Transverse colon (tissue), 4 donors: ENCODE data around the gene ULBP3. TPM values are rescaled to one million over a fixed set of nuclear protein-coding genes. Genes with fewer than 3 reads are reported as not detected.

Source experiments
- DNase-seq: peaks from one replicate; pipeline ENCODE4 v3.0.0-alpha.2; 2019
- H3K27ac ChIP-seq, 4 donors: fragments of 200-600 bp; sonication (generic); 2 replicates each; pipeline ENCODE4 v1.5.1; 2016 to 2018; ENCODE audit warnings: inconsistent platforms in 4 of 4
- H3K27me3 ChIP-seq: fragments of 200-600 bp; sonication (generic); 2 replicates; pipeline ENCODE4 v1.5.1; 2017; ENCODE audit warnings: inconsistent platforms
- H3K36me3 ChIP-seq, 4 donors: fragments of 200-600 bp; sonication (generic); 2 replicates each; pipeline ENCODE4 v1.5.1; 2017 to 2019; ENCODE audit warnings: inconsistent platforms in 4 of 4
- H3K4me1 ChIP-seq, 4 donors: fragments of 200-600 bp; sonication (generic); 2 replicates each; pipeline ENCODE4 v1.5.1; 2017 to 2020; ENCODE audit warnings: inconsistent platforms in 4 of 4
- H3K4me3 ChIP-seq, 4 donors: fragments of 200-600 bp; sonication (generic); 1 replicate in 1 of 4; 2 replicates in 3 of 4; pipeline versions ENCODE4 v1.5.1 to v1.6.1; 2017 to 2019; ENCODE audit warnings: inconsistent platforms in 4 of 4
- H3K9me3 ChIP-seq, 2 donors: fragments of 200-600 bp; sonication (generic); 2 replicates each; pipeline ENCODE4 v1.5.1; 2017 to 2019; ENCODE audit warnings: inconsistent platforms in 2 of 2
- EP300 ChIP-seq: sonication (generic); formaldehyde crosslinking; IDR thresholded peaks from one replicate; pipeline ENCODE4 v1.6.1; 2017; ENCODE audit warnings: antibody characterized with exemption, low read depth
- POLR2A ChIP-seq: fragments of 450-650 bp; IDR thresholded peaks from one replicate; pipeline ENCODE4 v1.6.1; 2016; ENCODE audit warnings: antibody characterized with exemption, mild to moderate bottlenecking, moderate library complexity
- POLR2AphosphoS5 ChIP-seq, 3 donors: sonication (generic); formaldehyde crosslinking; IDR thresholded peaks; one replicate each; pipeline ENCODE4 v1.6.1; 2016; ENCODE audit warnings: antibody characterized with exemption in 3 of 3
- WGBS, 2 donors: methylation state at CpG; one replicate each; pipeline ENCODE4 v1.1.5; 2018; ENCODE audit warnings: low coverage in 1 of 2; 5-methylcytosine and 5-hydroxymethylcytosine counted together
- in situ Hi-C, 4 donors: fragments of 200-750 bp; cut with MboI; loops; one replicate each; pipeline versions ENCODE4 v1.15.0 to v1.15.1; 2017; ENCODE audit warnings: low sequenced_read_pairs in 3 of 4, low pct_ligation_motif_present in 1 of 4, low pct_unique_long_range_greater_than_20kb in 1 of 4
- intact Hi-C: fragments of 100-400 bp; cut with DNase I; formaldehyde crosslinking; loops from one replicate; pipeline ENCODE4 v1.15.1; 2023; ENCODE audit warnings: low total_unique reads
- total RNA-seq, 4 donors: library from RNA; depleted of rRNA; stranded (reverse); fragments of >200 nt; gene quantifications; one replicate each; pipeline ENCODE4 v1.1.0, GENCODE V29; 2016
- TF ChIP-seq, protein P1 (sequence below), 5 experiments: fragments of 200-600 bp in 3 of 5; fragments of 450-650 bp in 2 of 5; sonication (generic) in 3 of 5; IDR thresholded peaks; 1 replicate in 2 of 5; 2 replicates in 3 of 5; pipeline ENCODE4 v1.5.1; 2016 to 2017; ENCODE audit warnings: antibody characterized with exemption in 5 of 5, inconsistent platforms in 3 of 5, mild to moderate bottlenecking in 2 of 5, moderate library complexity in 1 of 5

ULBP3 gene
- total RNA-seq, 4 donors from 2014 or later: 0.79 to 2.0 TPM; not detected in 2

DNA sequence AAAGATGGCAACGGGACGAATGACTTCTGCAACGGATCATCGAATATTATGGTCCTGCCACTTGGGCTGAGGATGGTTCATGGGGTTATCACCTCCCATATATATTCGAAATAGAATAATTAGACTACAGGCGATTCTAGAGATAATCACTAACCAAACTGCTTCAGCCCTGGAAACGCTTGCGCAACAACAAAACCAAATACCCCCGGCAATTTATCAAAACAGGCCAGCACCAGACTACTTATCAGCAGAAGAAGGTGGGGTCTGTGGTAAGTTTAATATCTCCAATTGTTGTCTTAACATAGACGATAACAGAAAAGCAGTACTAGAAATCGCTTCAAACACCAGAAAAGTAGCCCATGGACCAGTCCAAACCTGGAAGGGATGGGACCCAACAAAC lies 31.0 kb upstream of the ULBP3 start:
- Histone ChIP-seq H3K36me3 (no peaks in the 10 kb centered on the region), H3K27ac (no peak overlapping the region), H3K9me3 (no peaks in the 10 kb centered on the region), H3K4me3 (no peak overlapping the region), H3K4me1 (no peaks in the 10 kb centered on the region), H3K27me3 (peaks cover 8% of the 10 kb centered on the region)
- WGBS, 2 donors: 94 to 95% methylated on average over 10 to 11 of the region's 11 CpGs
- intact Hi-C loops: no loop called here
- DNase-seq: no peak
- in situ Hi-C loops: loop anchor here in 2 of 4 donors (25.0 kb wide), 1 partner anchor 712 kb away; no protein-coding TSS in a partner anchor
- TF ChIP-seq EP300 (no peak), POLR2A (no peak)
- TF ChIP-seq, protein P1, sequence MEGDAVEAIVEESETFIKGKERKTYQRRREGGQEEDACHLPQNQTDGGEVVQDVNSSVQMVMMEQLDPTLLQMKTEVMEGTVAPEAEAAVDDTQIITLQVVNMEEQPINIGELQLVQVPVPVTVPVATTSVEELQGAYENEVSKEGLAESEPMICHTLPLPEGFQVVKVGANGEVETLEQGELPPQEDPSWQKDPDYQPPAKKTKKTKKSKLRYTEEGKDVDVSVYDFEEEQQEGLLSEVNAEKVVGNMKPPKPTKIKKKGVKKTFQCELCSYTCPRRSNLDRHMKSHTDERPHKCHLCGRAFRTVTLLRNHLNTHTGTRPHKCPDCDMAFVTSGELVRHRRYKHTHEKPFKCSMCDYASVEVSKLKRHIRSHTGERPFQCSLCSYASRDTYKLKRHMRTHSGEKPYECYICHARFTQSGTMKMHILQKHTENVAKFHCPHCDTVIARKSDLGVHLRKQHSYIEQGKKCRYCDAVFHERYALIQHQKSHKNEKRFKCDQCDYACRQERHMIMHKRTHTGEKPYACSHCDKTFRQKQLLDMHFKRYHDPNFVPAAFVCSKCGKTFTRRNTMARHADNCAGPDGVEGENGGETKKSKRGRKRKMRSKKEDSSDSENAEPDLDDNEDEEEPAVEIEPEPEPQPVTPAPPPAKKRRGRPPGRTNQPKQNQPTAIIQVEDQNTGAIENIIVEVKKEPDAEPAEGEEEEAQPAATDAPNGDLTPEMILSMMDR (IDR thresholded peaks at IDR 0.05): no peak

DNA sequence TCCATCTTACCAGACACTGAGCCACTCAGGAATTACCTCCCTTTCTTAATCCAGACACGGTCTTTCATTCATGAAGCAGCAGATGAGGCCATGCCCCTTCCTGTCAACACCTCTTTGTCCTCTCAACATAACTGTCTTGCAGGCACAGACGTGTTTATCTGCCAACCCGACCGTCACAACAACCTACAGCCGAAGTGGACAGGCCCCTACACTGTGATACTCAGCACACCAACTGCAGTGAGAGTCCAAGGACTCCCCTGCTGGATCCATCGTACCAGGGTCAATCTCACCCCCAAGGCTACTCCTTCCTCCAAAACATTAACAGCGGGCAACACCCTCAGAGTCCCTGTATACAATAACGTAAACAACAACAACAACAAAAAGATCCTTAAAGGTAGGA lies 30.6 kb upstream of the ULBP3 start:
- no peak for DNase-seq
- no peak overlapping the region for H3K27ac ChIP-seq
- H3K9me3 ChIP-seq: no peaks in the 10 kb centered on the region
- intact Hi-C loops: no loop called here
- no peaks in the 10 kb centered on the region for H3K36me3 ChIP-seq
- H3K4me3 ChIP-seq: no peak overlapping the region
- peaks cover 8% of the 10 kb centered on the region for H3K27me3 ChIP-seq
- in situ Hi-C loops: loop anchor here in 2 of 4 donors (25.0 kb wide), 1 partner anchor 713 kb away; no protein-coding TSS in a partner anchor
- no peaks in the 10 kb centered on the region for H3K4me1 ChIP-seq
- WGBS, 2 donors: 95% methylated on average over 8 of the region's 8 CpGs; no CpG with 5 or more reads in 1 of the 2 donors
- TF ChIP-seq EP300: no peak
- TF ChIP-seq POLR2A: no peak

DNA sequence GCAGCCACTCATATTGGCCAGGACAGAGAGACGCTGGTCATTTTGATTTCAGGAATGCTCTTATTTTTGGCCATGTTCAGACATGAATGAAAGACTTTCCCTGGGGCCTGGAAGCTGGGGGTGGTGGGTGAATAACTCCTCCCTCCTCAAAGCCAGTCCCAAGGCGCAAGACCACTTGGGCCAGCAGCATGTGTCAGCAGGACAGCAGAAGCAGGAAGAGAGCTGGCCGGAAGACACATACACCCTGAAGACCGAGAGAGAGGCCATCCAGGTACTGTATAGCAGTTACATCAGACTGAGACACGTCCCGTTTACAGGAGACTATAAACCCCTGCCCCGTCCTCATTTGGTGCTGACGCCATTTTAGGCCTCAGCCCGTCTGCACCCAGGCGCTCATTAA lies 29.2 kb upstream of the ULBP3 start:
- TF ChIP-seq EP300: no peak
- no peak for TF ChIP-seq POLR2AphosphoS5 (IDR thresholded peaks at IDR 0.05)
- TF ChIP-seq POLR2A: no peak
- intact Hi-C loops (no loop called here), in situ Hi-C loops (loop anchor here in 2 of 4 donors (25.0 kb wide), 1 partner anchor 714 kb away; no protein-coding TSS in a partner anchor)
- no peak overlapping the region for H3K4me3 ChIP-seq
- H3K36me3 ChIP-seq: no peaks in the 10 kb centered on the region
- no peak for DNase-seq
- H3K27ac ChIP-seq: no peak overlapping the region
- no peaks in the 10 kb centered on the region for H3K4me1 ChIP-seq
- no peaks in the 10 kb centered on the region for H3K9me3 ChIP-seq
- peaks cover 8% of the 10 kb centered on the region for H3K27me3 ChIP-seq
- WGBS, 2 donors: 86 to 90% methylated on average over 2 to 10 of the region's 10 CpGs

DNA sequence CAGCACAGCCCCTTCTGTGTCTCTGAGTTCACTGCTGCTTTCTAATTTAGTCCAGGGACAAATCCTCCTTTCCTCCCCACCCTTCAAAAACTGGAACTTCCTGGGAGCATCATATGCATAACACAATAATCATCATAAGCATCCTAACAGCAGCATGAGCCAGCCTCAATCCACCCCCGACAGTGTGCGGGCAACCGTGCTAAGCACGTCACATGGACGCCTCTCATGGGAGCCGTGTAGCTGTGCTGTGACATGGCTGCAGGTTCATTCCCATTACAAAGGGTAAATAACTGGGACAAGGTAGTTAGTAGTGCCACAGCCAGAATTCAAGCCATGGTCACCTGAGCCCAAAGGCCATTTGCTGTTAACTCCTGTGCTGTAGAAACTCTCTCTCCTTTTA lies 24.5 kb upstream of the ULBP3 start:
- intact Hi-C loops (no loop called here), in situ Hi-C loops (loop anchor here in 2 of 4 donors (25.0 kb wide), 1 partner anchor 719 kb away; no protein-coding TSS in a partner anchor)
- TF ChIP-seq EP300 (no peak), POLR2A (no peak), POLR2AphosphoS5 (IDR thresholded peaks at IDR 0.05) (no peak)
- TF ChIP-seq, protein P1 (IDR thresholded peaks at IDR 0.05): no peak
- Histone ChIP-seq H3K36me3 (no peaks in the 10 kb centered on the region), H3K27ac (no peak overlapping the region), H3K9me3 (no peaks in the 10 kb centered on the region), H3K4me1 (no peaks in the 10 kb centered on the region), H3K27me3 (peaks cover 8% of the 10 kb centered on the region), H3K4me3 (no peak overlapping the region)
- 81% methylated on average over 6 of the region's 6 CpGs; no CpG with 5 or more reads in 1 of the 2 donors for WGBS, 2 donors
- no peak for DNase-seq

DNA sequence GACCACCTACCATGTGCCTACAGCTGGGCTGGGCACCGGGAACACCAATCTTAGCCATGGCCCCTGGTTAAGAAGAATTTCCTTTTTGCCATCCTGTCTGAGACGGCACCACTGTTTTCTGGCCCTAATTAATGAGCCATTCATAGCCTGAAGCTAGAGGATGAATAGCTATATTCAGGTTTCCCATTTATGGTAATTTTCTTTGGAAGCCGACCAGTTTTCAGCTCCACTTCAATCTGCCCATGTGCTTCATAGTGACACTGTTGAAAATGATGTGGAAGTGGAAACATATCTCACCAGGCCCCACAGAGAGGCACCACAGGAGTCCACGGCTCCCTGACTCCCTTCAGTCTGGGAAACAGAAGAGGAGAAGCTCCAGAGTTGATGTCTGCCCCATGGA lies 22.6 kb upstream of the ULBP3 start:
- TF ChIP-seq, protein P1 (IDR thresholded peaks at IDR 0.05): no peak
- TF ChIP-seq EP300 (no peak), POLR2AphosphoS5 (IDR thresholded peaks at IDR 0.05) (no peak), POLR2A (no peak)

More for the DNA sequence above, 22.6 kb upstream of the ULBP3 start:
- in situ Hi-C loops (loop anchor here in 2 of 4 donors (25.0 kb wide), 1 partner anchor 721 kb away; no protein-coding TSS in a partner anchor), intact Hi-C loops (no loop called here)
- H3K4me3 ChIP-seq: no peak overlapping the region
- WGBS, 2 donors: 50 to 63% methylated on average over 2 to 4 of the region's 4 CpGs
- DNase-seq: no peak
- H3K36me3 ChIP-seq: no peaks in the 10 kb centered on the region
- H3K27ac ChIP-seq: no peak overlapping the region
- H3K4me1 ChIP-seq: no peaks in the 10 kb centered on the region
- peaks cover 8% of the 10 kb centered on the region for H3K27me3 ChIP-seq
- H3K9me3 ChIP-seq: no peaks in the 10 kb centered on the region
